MM.1S (cell line): ENCODE data around the gene ACTR5.

ENCODE experiments used
- DNase-seq: peaks from one replicate; pipeline ENCODE4 v3.0.0-alpha.2; 2015
- H2AFZ ChIP-seq: fragments of 300-600 bp; sonication (generic); 2 replicates; pipeline ENCODE4 v1.6.0; 2016; ENCODE audit warnings: antibody characterized with exemption, low read length
- H3F3A ChIP-seq: fragments of 300-600 bp; sonication (generic); 2 replicates; pipeline ENCODE4 v1.6.1; 2016; ENCODE audit warnings: mild to moderate bottlenecking, antibody characterized with exemption, low read length, moderate library complexity, mixed read lengths; ENCODE audit not compliant: insufficient read depth
- H3K27ac ChIP-seq: fragments of 300-600 bp; sonication (generic); 2 replicates; pipeline ENCODE4 v1.5.1; 2016; ENCODE audit warnings: mild to moderate bottlenecking, low read length
- H3K27me3 ChIP-seq: fragments of 300-600 bp; sonication (generic); replicated peaks from 2 replicates; pipeline ENCODE4 v1.6.0; 2016; ENCODE audit warnings: low read length; ENCODE audit not compliant: insufficient read depth
- H3K36me3 ChIP-seq: fragments of 300-600 bp; sonication (generic); replicated peaks from 2 replicates; pipeline ENCODE4 v1.6.1; 2016; ENCODE audit warnings: mild to moderate bottlenecking, low read length, mixed read lengths; ENCODE audit not compliant: insufficient read depth
- H3K4me1 ChIP-seq: fragments of 300-600 bp; sonication (generic); 2 replicates; pipeline ENCODE4 v1.6.1; 2016; ENCODE audit warnings: low read length, mixed read lengths
- H3K4me2 ChIP-seq: fragments of 300-600 bp; sonication (generic); 2 replicates; pipeline ENCODE4 v1.6.0; 2016; ENCODE audit warnings: low read depth, low read length
- H3K4me3 ChIP-seq: fragments of 300-600 bp; sonication (generic); 2 replicates; pipeline ENCODE4 v1.5.1; 2016; ENCODE audit warnings: low read length, mixed read lengths
- H3K79me2 ChIP-seq: fragments of 300-600 bp; sonication (generic); 2 replicates; pipeline ENCODE4 v1.6.1; 2016; ENCODE audit warnings: mixed run types, low read length, mixed read lengths
- H3K9ac ChIP-seq: fragments of 300-600 bp; sonication (generic); 2 replicates; pipeline ENCODE4 v1.6.1; 2016; ENCODE audit warnings: low read length, mixed read lengths
- H3K9me2 ChIP-seq: fragments of 300-600 bp; sonication (generic); replicated peaks from 2 replicates; pipeline ENCODE4 v1.6.1; 2016; ENCODE audit warnings: mild to moderate bottlenecking, low read length, mixed read lengths; ENCODE audit not compliant: insufficient read depth
- H3K9me3 ChIP-seq: fragments of 300-600 bp; sonication (generic); replicated peaks from 2 replicates; pipeline ENCODE4 v1.6.1; 2016; ENCODE audit warnings: mild to moderate bottlenecking, low read length, mixed read lengths; ENCODE audit not compliant: insufficient read depth
- H4K20me1 ChIP-seq: fragments of 300-600 bp; sonication (generic); 2 replicates; pipeline ENCODE4 v1.6.1; 2016; ENCODE audit warnings: mild to moderate bottlenecking, low read length, moderate library complexity, mixed read lengths; ENCODE audit not compliant: insufficient read depth
- EZH2 ChIP-seq: fragments of 300-600 bp; sonication (generic); optimal IDR thresholded peaks from 2 replicates; pipeline ENCODE3; 2017; ENCODE audit warnings: low read depth, mild to moderate bottlenecking, antibody characterized with exemption, low read length, mixed read lengths
- EZH2phosphoT487 ChIP-seq: fragments of 300-600 bp; sonication (generic); IDR thresholded peaks from 2 replicates; pipeline ENCODE4 v1.6.1; 2018; ENCODE audit warnings: antibody characterized with exemption, low read length
- TF ChIP-seq, protein P1 (sequence below): fragments of 300-600 bp; sonication (generic); IDR thresholded peaks from 2 replicates; pipeline ENCODE4 v1.5.1; 2016; ENCODE audit warnings: antibody characterized with exemption, low read length, mixed read lengths

Gene ACTR5

DNA sequence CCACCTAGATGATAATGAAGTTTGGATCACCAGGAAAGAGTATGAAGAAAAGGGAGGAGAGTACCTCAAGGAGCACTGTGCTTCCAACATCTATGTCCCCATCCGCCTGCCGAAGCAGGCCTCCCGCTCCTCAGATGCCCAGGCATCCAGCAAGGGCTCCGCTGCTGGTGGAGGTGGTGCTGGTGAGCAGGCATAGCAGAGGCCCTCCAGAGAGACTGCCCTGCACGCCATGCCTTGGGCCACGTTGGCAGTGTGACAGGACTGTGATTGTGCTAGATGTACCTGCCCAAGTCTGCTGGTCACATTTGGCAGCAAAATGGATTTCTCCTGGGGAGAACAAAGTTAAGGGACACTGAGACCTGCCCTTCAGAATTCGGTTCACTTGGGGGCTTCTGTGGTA is 23.4 kb downstream of the ACTR5 start:
- no peaks in the 10 kb centered on the region for H3K9me3 ChIP-seq
- no peak overlapping the region for H3K9ac ChIP-seq
- DNase-seq, result no peak
- no peak overlapping the region for H3K27ac ChIP-seq
- no peak overlapping the region for H3K4me2 ChIP-seq
- H3K9me2 ChIP-seq, result no peaks in the 10 kb centered on the region
- no peaks in the 10 kb centered on the region for H3K4me1 ChIP-seq
- no peaks in the 10 kb centered on the region for H3K27me3 ChIP-seq
- H3K36me3 ChIP-seq, result peaks cover 5% of the 10 kb centered on the region; the same call in 1 of the 2 replicates
- no peak for TF ChIP-seq EZH2
- TF ChIP-seq EZH2phosphoT487, result no peak
- TF ChIP-seq, protein P1, sequence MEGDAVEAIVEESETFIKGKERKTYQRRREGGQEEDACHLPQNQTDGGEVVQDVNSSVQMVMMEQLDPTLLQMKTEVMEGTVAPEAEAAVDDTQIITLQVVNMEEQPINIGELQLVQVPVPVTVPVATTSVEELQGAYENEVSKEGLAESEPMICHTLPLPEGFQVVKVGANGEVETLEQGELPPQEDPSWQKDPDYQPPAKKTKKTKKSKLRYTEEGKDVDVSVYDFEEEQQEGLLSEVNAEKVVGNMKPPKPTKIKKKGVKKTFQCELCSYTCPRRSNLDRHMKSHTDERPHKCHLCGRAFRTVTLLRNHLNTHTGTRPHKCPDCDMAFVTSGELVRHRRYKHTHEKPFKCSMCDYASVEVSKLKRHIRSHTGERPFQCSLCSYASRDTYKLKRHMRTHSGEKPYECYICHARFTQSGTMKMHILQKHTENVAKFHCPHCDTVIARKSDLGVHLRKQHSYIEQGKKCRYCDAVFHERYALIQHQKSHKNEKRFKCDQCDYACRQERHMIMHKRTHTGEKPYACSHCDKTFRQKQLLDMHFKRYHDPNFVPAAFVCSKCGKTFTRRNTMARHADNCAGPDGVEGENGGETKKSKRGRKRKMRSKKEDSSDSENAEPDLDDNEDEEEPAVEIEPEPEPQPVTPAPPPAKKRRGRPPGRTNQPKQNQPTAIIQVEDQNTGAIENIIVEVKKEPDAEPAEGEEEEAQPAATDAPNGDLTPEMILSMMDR, result no peak
- H3K4me3 ChIP-seq, result no peak overlapping the region
- H4K20me1 ChIP-seq, result no peaks in the 10 kb centered on the region
- H2AFZ ChIP-seq, result no peak overlapping the region
- no peaks in the 10 kb centered on the region for H3K79me2 ChIP-seq
- no peaks in the 10 kb centered on the region for H3F3A ChIP-seq

DNA sequence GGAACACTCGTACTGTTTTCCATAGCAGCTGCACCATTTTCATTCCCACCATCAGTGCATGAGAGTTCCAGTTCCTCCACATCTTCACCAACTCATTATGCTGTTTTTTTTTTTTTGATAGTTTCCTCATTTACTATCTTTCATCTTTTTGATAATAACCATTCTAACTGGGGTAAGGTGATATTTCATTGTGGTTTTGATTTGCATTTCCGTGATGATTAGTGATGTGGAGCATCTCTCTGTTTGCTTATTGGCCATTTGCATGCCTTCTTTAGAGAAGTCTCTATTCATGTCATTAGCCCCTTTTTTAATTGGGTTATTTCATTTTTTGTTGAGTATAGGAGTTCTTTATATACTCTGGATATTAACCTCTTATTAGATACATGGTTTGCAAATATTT is 25.9 kb downstream of the ACTR5 start:
- Histone ChIP-seq H3K27ac (no peak overlapping the region), H3K4me1 (no peaks in the 10 kb centered on the region), H2AFZ (no peak overlapping the region), H3K9ac (no peak overlapping the region), H3K27me3 (no peaks in the 10 kb centered on the region), H3K9me3 (no peaks in the 10 kb centered on the region), H3K79me2 (no peaks in the 10 kb centered on the region), H3K4me3 (no peak overlapping the region), H3K9me2 (no peaks in the 10 kb centered on the region), H3K4me2 (no peak overlapping the region), H3F3A (no peaks in the 10 kb centered on the region), H4K20me1 (no peaks in the 10 kb centered on the region), H3K36me3 (peaks cover 5% of the 10 kb centered on the region; the same call in 1 of the 2 replicates)
- no peak for DNase-seq
- TF ChIP-seq, protein P1, result no peak
- TF ChIP-seq EZH2phosphoT487 (no peak), EZH2 (no peak)

DNA sequence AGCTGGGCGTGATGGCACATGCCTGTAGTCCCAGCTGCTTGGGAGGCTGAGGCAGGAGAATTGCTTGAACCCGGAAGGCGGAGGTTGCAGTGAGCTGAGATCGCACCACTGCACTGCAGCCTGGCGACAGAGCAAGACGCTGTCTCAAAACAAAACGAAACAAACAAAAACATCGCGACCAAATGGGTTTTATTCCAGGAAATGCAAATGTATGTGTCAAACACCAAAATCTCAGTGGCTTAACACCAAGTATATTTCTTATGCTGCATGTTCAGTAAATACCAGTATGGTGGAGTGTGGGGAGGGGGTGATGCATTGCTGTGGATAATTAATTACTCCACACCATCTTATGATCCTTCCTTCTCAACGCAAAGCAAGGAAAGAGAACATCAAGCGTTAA is 28.1 kb downstream of the ACTR5 start:
- Histone ChIP-seq H3K27me3 (no peaks in the 10 kb centered on the region), H3K4me1 (no peaks in the 10 kb centered on the region), H3K36me3 (peaks cover 5% of the 10 kb centered on the region; the same call in 1 of the 2 replicates), H3K9me3 (no peaks in the 10 kb centered on the region), H3K79me2 (no peaks in the 10 kb centered on the region), H4K20me1 (no peaks in the 10 kb centered on the region), H2AFZ (no peak overlapping the region), H3K4me3 (no peak overlapping the region), H3K4me2 (no peak overlapping the region), H3K9me2 (no peaks in the 10 kb centered on the region), H3K27ac (no peak overlapping the region), H3K9ac (no peak overlapping the region), H3F3A (no peaks in the 10 kb centered on the region)
- TF ChIP-seq EZH2phosphoT487, result no peak
- TF ChIP-seq, protein P1, result no peak
- no peak for TF ChIP-seq EZH2
- no peak for DNase-seq
